ENCODE data around the gene ATN1. TPM values are rescaled to one million over a fixed set of nuclear protein-coding genes. Genes with fewer than 3 reads are reported as not detected.
A peak's percentile ranks its signal among the peaks of the same experiment; 100 is the strongest.

Gene ATN1
- total and polyA plus RNA-seq, 9 of the 15 experiments (the other 6 are each of a cell fraction or from before 2014, with no cell fraction given), result 0.15 to 49.8 (median 2.7) TPM

DNA sequence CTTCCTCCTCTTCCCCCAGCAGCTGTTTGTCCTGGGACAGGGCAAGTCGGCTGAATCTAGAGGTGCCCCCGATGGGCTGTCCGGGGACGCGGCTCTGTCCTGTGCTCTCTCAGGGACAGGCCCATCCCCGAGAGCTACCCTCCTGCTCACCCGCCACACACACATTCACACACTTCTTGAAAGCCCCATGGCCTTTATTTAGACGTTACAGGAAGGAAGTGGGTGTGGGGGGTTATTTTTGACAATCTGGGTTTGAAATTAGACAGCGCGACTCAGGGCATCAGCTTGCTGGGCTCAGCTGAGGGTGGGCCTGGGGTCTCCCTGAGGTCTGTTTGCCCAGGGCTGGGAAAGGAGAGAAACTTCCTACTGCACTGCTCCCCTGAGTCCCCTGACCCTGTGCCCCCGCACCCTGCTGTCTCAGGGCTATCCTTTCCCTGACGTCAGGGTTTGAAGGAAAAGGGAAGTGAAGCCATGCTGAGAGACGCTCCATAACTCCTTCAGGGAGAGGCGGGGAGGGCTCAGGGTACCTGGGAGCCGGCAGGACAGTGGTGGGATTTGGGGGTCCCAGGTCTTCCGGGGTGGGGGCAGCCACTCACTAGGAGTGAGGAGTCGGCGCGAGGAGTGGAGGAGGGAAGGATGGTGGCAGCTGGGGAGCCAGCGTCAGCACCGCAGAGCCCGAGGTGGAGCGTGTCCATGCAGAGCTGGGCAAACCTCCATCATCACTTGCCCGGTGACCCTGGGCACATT is 31.5 kb downstream of the ATN1 start:
- Histone ChIP-seq H3K79me2 (ENCODE audit: control insufficient read depth, insufficient read depth, low read length) (peaks cover 10% of the 10 kb centered on the region; the same call in 2 of the 3 replicates), H3K4me1 (replicated peaks in 1 of 2; ENCODE audit: control insufficient read depth in 2 of 2, insufficient read depth in 2 of 2, low read length in 2 of 2) (peaks cover 28 to 70% of the 10 kb centered on the region in 2 experiments), H3K9me1 (ENCODE audit: control insufficient read depth, insufficient read depth, low read length) (no peaks in the 10 kb centered on the region), H3K4me3 (no peak overlapping the region), H3K4me2 (ENCODE audit: insufficient read depth, low read length) (no peak overlapping the region), H3K27ac (ENCODE audit: extremely low read depth, low read depth, low read length) (no peak overlapping the region), H3K9ac (ENCODE audit: insufficient read depth in 1 of 2, low read depth in 2 of 2, low read length in 2 of 2) (peak overlapping the region in 1 of 2 experiments; percentile 61; a peak in 1 of 4 replicates), H3K27me3 (ENCODE audit: control insufficient read depth in 2 of 2, insufficient read depth in 2 of 2, low read length in 2 of 2) (no peaks in the 10 kb centered on the region), H3K36me3 (ENCODE audit: control insufficient read depth, insufficient read depth, low read length) (no peaks in the 10 kb centered on the region), H2AFZ (ENCODE audit: low read depth, low read length) (no peak overlapping the region), H3K9me3 (replicated peaks; ENCODE audit: control insufficient read depth, insufficient read depth, low read depth, low read length) (no peaks in the 10 kb centered on the region), H4K20me1 (replicated peaks; ENCODE audit: control insufficient read depth, insufficient read depth, low read length) (no peaks in the 10 kb centered on the region)
- FAIRE-seq, result no peak
- ChIA-PET POLR2A (interaction anchor here (0.7 to 8.0 kb wide), 2 partner anchors 14 to 90 kb away, joined by 4 to 98 read pairs; partner anchors contain the start of genes C12orf57 and RNU7-1), CTCF (ENCODE audit: low intra/inter-chr PET ratio) (interaction anchor here (1.4 kb wide), 1 partner anchor 36 kb away, joined by 4 read pairs; no protein-coding TSS in a partner anchor)
- intact Hi-C loops (cut with micrococcal nuclease) (no loop called here), in situ Hi-C loops (cut with MboI) (no loop called here)
- no peak for DNase-seq (ENCODE audit: extremely low read depth in 1 of 4, low spot score in 3 of 4)
- no TSS peak for BruUV-seq (replicated peaks)
- ATAC-seq, result no peak
- TF ChIP-seq BRF1 (IDR thresholded peaks at IDR 0.05; ENCODE audit: borderline replicate concordance, extremely low read depth, insufficient read length), result no peak
- no peak for TF ChIP-seq XRCC3 (IDR thresholded peaks at IDR 0.05)
- TF ChIP-seq BMI1 (IDR thresholded peaks at IDR 0.05; ENCODE audit: low read length), result no peak
- TF ChIP-seq, protein P1, sequence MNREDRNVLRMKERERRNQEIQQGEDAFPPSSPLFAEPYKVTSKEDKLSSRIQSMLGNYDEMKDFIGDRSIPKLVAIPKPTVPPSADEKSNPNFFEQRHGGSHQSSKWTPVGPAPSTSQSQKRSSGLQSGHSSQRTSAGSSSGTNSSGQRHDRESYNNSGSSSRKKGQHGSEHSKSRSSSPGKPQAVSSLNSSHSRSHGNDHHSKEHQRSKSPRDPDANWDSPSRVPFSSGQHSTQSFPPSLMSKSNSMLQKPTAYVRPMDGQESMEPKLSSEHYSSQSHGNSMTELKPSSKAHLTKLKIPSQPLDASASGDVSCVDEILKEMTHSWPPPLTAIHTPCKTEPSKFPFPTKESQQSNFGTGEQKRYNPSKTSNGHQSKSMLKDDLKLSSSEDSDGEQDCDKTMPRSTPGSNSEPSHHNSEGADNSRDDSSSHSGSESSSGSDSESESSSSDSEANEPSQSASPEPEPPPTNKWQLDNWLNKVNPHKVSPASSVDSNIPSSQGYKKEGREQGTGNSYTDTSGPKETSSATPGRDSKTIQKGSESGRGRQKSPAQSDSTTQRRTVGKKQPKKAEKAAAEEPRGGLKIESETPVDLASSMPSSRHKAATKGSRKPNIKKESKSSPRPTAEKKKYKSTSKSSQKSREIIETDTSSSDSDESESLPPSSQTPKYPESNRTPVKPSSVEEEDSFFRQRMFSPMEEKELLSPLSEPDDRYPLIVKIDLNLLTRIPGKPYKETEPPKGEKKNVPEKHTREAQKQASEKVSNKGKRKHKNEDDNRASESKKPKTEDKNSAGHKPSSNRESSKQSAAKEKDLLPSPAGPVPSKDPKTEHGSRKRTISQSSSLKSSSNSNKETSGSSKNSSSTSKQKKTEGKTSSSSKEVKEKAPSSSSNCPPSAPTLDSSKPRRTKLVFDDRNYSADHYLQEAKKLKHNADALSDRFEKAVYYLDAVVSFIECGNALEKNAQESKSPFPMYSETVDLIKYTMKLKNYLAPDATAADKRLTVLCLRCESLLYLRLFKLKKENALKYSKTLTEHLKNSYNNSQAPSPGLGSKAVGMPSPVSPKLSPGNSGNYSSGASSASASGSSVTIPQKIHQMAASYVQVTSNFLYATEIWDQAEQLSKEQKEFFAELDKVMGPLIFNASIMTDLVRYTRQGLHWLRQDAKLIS (CRISPR knock-in tag; IDR thresholded peaks at IDR 0.05), result no peak
- TF ChIP-seq CREM (IDR thresholded peaks at IDR 0.05; ENCODE audit: low read depth), result peak; percentile 33; the same call in 1 of the 2 replicates
- 0 out of 2 replicates have a peak, but pooled peaks have one; percentile 5 for TF ChIP-seq POLR2G (IDR thresholded peaks at IDR 0.05; ENCODE audit: low read depth, low read length)
- TF ChIP-seq NFRKB (IDR thresholded peaks at IDR 0.05; ENCODE audit: low read depth), result no peak
- TF ChIP-seq NONO (IDR thresholded peaks at IDR 0.05; ENCODE audit: low read depth in 2 of 2, low read length in 1 of 2), result no peak
- no peak for TF ChIP-seq TAF9B (IDR thresholded peaks at IDR 0.05; ENCODE audit: partially characterized antibody)
- TF ChIP-seq TEAD4 (IDR thresholded peaks at IDR 0.05; ENCODE audit: low read length), result no peak
- TF ChIP-seq TEAD4 (CRISPR knock-in tag; IDR thresholded peaks at IDR 0.05; ENCODE audit: borderline replicate concordance), result no peak
- TF ChIP-seq ZEB2 (IDR thresholded peaks at IDR 0.05), result no peak
- no peak for TF ChIP-seq U2AF2 (optimal IDR thresholded peaks at IDR 0.05; ENCODE audit: low read depth, low read length)
- TF ChIP-seq HNRNPK (IDR thresholded peaks at IDR 0.05; ENCODE audit: low read depth, low read length, poor library complexity, severe bottlenecking), result no peak
- TF ChIP-seq EP300 (IDR thresholded peaks at IDR 0.05; ENCODE audit: low read length), result no peak
- peak; percentile 87 for TF ChIP-seq SPI1 (IDR thresholded peaks at IDR 0.05; ENCODE audit: borderline replicate concordance, low read depth, low read length)
- TF ChIP-seq TSC22D4 (tag; IDR thresholded peaks at IDR 0.05), result no peak
- no peak for TF ChIP-seq SRSF3 (IDR thresholded peaks at IDR 0.05; ENCODE audit: insufficient read depth, low read length)
- 65% methylated on average over 18 of the region's 24 CpGs for WGBS (ENCODE audit: insufficient coverage, low coverage, missing lambda C conversion rate)

Measured in K562 (cell line).